HG03108 (cell line): Measurements from ENCODE around the gene SLC6A17.

ENCODE experiments used
- ATAC-seq: cut with Tn5 transposase; IDR thresholded peaks from one replicate; pipeline ENCODE4 v1.9.1; 2021; ENCODE audit warnings: moderate library complexity; ENCODE audit not compliant: unreplicated experiment

The SLC6A17 gene

DNA sequence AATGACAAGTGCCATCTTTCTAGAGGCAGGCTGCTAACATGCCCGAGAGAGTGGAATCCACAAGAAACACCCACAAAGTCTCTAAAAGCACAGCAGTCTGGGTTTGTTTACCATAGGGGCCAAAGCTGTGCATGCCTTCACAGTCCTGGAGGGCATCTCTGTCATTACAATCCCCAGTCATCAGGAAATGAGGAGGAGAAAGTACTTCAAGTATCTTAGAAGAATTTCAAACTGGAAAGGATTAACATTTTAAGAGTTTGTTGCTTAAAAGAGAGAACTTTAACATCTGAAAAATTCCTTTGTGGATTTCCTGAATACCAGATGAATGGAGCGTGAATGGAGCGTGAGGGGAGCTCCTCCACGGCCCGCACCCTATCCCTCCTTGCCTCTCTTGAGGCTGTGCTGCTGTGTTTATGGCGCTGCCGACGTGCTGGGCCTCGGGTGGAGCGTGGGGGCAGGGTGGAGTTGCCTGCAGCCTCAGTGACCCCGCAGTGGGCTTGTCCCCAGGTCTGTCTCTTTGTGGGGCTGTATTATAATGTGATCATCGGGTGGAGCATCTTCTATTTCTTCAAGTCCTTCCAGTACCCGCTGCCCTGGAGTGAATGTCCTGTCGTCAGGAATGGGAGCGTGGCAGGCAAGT is 23.3 kb downstream of the SLC6A17 start:
- ATAC-seq: no peak

GRCh38 chr1:110174961-110175360 is 24.7 kb downstream of the SLC6A17 start:
- ATAC-seq: no peak

DNA sequence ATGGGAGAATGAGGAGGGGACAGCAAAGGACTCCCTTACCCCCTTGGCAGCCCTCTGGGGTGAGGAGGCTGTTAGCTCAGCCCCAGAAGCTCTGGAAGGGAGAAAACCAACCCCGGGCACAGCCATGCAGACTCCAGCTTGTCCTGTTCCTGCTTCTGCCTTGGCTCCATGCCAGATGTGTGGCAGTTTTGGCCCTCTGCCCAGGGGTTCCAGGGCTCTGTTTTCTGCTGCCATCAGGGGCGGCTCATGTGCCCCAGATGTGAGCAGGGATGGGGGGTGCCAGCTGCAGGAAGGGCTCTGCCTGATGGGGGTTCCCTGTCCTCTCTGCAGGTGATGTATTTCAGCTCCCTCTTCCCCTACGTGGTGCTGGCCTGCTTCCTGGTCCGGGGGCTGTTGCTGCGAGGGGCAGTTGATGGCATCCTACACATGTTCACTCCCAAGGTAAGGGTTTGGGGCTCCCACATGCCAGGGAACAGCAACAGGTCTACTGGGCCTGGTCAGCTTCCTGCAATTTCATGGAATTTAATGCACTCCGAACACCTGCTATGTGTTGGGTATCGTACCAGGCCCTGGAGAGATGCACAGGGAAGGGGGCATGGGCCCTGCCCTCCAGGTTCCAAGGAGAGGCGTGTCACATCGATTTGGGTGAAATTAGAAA is 26.1 kb downstream of the SLC6A17 start:
- no peak for ATAC-seq

GRCh38 chr1:110177775-110178174 is 27.5 kb downstream of the SLC6A17 start:
- no peak for ATAC-seq

GRCh38 chr1:110183642-110184167 is 33.4 kb downstream of the SLC6A17 start:
- ATAC-seq: no peak

DNA sequence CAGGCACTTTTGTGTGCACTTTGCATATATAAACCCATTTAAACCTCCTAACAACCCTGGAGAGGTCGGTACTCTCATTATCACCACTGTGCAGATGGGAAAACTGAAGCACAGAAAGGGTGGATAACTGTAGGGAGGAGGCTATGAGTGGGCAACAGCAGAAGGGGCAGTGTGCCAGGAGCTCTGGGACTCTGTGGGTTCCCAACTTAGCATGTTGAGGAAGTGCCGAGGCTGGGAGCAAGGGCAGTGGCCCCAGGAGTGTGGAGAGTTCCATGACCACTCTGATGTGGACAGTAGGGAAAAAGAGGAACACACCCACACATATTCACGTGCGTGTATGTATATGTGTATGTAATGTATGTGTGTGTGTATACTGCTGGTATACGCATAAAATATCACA is 34.2 kb downstream of the SLC6A17 start:
- no peak for ATAC-seq

- no peak for ATAC-seq
These were observed 34.9 kb downstream of the SLC6A17 start for GRCh38 chr1:110185181-110185580.

DNA sequence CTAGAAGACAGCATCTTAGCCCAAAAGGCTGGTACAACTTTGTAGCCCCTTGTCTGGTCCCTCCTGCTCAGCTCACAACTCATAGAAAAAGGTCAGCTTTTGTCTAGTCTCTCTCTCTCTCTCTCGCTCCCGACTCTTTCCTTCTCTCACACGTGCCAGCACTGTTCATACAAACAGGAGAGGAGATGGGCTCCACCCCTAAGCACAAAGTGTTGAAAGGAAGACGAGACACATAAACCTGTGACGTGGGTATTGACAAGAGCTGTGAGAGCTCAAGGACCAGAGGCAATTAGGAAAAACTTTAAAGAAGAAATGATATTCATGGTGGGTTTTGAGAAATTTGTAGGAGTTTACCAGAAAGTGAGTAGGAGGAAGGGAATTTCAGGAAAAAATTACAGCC is 36.3 kb downstream of the SLC6A17 start:
- no peak for ATAC-seq

GRCh38 chr1:110187139-110187890 is 37.0 kb downstream of the SLC6A17 start:
- ATAC-seq: no peak

DNA sequence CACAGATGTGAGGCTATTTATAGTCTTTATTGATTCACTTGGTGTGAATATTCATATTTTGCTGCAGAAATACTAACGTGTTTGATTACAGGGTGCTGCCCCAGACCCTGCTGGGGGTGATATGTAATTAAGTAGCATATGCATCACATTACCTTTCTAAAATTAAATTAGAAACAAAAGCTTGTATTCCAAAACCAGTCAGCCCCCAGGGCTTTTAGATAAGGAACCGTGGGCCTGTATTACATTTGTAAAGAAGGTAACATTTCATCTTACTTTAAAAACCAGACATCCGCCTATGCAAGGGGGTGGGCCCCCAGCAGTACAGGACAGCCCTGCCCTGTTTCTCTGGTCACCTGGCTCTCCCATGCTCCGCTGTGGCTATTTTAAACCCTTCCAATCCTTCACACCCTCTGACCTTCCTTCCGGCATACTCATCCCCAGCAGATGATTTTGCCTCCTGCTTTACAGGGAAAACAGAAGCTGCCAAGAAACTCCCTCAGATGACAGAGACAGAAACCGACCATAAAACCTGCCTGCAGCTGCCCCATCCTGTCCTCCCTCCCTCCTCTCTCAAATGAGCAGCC is 37.8 kb downstream of the SLC6A17 start:
- no peak for ATAC-seq

DNA sequence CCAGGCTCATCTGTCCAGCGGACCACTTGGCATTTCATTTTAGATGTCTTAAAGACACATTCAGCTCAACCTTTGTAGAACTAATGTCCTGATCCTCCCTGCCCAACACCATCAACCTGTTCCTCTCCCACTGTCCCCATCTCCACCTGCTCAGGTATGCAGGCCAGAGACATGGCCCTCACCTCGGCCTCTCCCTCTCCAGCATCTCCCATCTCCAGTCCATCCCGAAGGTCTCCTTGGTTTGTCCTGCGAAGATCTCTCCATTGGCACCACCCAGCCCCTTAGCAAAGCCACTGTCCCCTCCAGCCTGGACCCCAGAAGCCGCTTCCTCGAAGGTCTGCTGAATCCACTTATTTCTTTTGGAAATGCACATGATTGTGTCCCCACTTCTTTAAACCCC is 38.9 kb downstream of the SLC6A17 start:
- ATAC-seq: no peak

- ATAC-seq: no peak
These were observed 40.1 kb downstream of the SLC6A17 start for GRCh38 chr1:110190282-110190929.

- ATAC-seq: no peak
These were observed 42.2 kb downstream of the SLC6A17 start for GRCh38 chr1:110192541-110192940.

GRCh38 chr1:110195196-110195595 is 44.9 kb downstream of the SLC6A17 start:
- no peak for ATAC-seq

DNA sequence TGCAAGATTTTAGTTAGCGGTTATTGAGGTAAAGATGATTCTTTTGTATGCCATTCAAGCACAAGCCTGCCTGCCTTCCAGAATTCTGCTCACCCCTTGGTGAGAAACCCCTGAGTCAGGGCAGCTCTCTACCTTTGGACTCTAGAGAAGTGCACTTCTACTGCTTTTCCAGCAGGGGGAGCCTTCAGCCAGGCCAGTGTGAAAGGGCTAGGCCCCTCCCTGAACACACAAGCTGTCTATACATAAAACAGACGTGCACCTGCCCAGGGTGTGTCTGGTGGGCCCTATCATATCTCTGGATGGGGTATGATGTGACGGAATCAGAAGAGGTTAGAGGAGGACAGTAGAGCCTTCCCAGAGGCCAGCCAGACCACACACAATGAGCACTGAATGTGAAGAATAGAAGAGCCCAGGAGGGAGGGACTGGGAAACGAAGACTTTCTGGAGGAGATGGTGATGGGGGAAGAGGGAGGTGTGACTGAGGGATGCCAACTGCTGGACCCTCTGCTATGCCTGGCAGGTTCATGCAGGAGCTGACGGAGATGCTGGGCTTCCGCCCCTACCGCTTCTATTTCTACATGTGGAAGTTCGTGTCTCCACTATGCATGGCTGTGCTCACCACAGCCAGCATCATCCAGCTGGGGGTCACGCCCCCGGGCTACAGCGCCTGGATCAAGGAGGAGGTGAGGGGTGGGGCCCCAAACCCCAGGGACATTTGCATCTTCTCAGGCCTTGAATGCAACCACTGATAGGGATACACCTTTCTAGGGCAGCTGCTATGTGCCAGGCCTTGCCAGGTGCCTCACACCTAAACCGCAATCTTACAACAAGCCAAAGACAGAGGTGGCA is 46.8 kb downstream of the SLC6A17 start:
- no peak for ATAC-seq

DNA sequence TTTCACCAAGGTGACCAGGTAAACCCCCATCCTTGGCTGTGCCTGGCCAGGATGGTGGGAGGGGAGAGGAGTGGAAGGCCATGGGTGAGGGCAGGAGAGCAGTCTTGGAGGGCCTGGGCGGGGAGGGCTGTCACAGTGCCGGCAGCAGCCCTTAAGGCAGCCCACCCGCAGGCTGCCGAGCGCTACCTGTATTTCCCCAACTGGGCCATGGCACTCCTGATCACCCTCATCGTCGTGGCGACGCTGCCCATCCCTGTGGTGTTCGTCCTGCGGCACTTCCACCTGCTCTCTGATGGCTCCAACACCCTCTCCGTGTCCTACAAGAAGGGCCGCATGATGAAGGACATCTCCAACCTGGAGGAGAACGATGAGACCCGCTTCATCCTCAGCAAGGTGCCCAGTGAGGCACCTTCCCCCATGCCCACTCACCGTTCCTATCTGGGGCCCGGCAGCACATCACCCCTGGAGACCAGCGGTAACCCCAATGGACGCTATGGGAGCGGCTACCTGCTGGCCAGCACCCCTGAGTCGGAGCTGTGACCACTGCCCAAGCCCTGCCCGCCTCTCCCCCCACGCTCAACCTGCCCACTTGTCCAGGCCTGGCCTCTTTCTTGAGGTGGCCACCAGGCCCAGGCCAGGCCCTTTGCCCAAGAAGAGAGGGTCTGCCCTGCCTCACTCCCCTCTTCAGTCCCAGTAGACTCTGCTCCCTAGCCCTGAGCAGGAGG is 47.8 kb downstream of the SLC6A17 start:
- ATAC-seq: no peak

GRCh38 chr1:110198746-110199145 is 48.5 kb downstream of the SLC6A17 start:
- no peak for ATAC-seq

DNA sequence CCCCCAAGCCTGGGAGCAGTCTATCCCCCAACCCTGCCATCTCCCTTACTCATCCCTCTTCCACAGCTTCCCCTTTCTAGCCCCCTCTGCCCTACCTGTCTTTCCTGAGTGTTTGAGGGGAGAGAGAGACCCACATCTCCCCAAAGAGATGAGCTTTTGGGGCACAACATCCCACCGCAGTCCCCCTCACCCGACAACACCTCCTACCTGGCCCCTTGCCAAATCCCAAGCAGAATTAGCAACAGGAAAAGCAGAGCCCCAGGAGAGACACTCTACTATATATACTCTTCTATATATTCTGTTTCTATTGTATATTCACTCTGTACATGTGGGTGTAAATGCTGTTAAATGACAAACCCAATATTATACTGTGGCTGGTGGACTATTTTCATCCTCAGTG is 49.9 kb downstream of the SLC6A17 start:
- no peak for ATAC-seq

GRCh38 chr1:110200666-110201065 is 50.4 kb downstream of the SLC6A17 start:
- ATAC-seq: no peak
